ENCODE results near the gene NXPE2. TPM values are rescaled to one million over a fixed set of nuclear protein-coding genes. Genes with fewer than 3 reads are reported as not detected.
"Not testable (repeated sequence)": the region's sequence is repeated elsewhere in the genome, so short reads cannot be mapped to it uniquely, and the experiment has no call there.

Gene NXPE2
- total and polyA plus RNA-seq, 2 of the 13 experiments (the other 11 are each of a cell fraction or from before 2014, with no cell fraction given), result not detected

DNA sequence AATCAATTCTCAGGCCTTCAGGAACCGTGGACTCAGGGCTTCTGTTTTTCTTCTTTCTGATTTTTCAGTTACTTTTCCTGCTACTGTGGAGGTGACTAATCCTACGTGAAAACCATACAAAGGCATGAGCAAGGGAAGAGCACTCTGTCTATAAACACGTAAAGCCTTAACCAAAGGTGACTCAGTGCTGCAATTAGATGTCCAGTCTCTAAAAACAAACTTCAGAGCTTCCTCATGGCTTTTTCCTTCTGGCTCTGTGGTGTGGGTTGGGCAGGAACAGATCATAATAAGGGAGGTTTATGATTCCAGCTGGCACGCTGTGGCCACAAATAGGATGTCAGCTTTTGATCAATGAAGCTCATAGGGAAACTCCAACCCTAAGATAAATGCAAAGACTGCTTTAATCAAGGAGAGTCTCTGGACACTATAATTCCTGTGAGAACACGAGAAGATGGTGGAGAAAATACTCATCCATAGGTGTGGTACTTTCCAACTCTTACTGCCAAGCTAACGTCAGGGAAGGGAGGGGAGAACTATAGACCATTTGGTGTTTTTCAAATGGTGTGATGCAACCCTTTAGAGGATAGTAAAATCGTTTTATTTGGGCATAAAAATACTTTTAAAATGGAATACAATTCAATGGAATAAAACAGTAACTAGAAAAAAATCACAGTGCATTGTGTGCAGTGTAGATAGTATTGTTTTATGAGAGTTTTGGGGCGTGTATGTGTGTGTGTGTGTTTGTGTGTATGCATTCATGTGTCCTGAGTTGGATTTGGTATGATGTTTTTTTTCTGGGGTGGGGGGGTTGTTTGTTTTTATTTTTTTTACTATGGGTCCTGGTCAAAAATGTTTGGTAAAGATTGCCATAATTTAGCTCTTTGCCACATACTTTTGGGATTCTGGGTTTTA lies at the start of gene NXPE2 (continued):
- TF ChIP-seq, protein P1, sequence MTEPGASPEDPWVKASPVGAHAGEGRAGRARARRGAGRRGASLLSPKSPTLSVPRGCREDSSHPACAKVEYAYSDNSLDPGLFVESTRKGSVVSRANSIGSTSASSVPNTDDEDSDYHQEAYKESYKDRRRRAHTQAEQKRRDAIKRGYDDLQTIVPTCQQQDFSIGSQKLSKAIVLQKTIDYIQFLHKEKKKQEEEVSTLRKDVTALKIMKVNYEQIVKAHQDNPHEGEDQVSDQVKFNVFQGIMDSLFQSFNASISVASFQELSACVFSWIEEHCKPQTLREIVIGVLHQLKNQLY (CRISPR knock-in tag; IDR thresholded peaks at IDR 0.05), result no peak

DNA sequence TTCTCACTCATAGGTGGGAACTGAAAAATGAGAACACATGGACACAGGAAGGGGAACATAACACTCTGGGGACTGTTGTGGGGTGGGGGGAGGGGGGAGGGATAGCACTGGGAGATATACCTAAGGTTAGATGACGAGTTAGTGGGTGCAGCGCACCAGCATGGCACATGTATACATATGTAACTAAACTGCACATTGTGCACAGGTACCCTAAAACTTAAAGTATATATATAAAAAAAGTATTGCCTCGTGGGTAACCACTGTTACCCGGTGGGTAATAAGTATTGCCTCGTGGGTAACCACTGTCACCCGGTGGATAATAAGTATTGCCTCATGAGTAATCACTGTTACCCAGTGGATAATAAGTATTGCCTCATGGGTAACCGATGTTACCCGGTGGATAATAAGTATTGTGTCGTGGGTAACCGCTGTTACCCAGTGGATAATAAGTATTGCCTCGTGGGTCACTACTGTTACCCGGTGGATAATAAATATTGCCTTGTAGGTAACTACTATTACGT lies 46.8 kb upstream of the NXPE2 start:
- WGBS (ENCODE audit: low lambda C conversion rate), result 66% methylated on average over 13 of the region's 13 CpGs
- BruUV-seq (replicated peaks); H3K9me3 ChIP-seq (ENCODE audit: low read length); in situ Hi-C loops (cut with HindIII; ENCODE audit: extremely low pct_ligation_motif_present, low pct_unique_long_range_greater_than_20kb); intact Hi-C loops (cut with micrococcal nuclease; ENCODE audit: unreplicated experiment); CTCF ChIA-PET (ENCODE audit: low intra/inter-chr PET ratio, low total read pairs); FAIRE-seq; H3K27me3 ChIP-seq (ENCODE audit: control insufficient read depth in 1 of 2, insufficient read depth in 2 of 2, low read length in 2 of 2); H3K79me2 ChIP-seq (ENCODE audit: insufficient read depth, low read length); H4K20me1 ChIP-seq (ENCODE audit: insufficient read depth, low read length); H3K4me3 ChIP-seq (replicated peaks in 1 of 3; ENCODE audit: insufficient read depth in 1 of 3, low read depth in 2 of 3, low read length in 3 of 3); ATAC-seq; DNase-seq (ENCODE audit: low spot score); H3K27ac ChIP-seq (ENCODE audit: extremely low read length, insufficient read depth, low read length); H3K4me1 ChIP-seq (ENCODE audit: insufficient read depth, low read length); POLR2A ChIA-PET; H3K4me2 ChIP-seq (ENCODE audit: low read depth, low read length); H3K9ac ChIP-seq (ENCODE audit: insufficient read depth, low read depth, low read length); H2AFZ ChIP-seq (ENCODE audit: low read length); H3K36me3 ChIP-seq (replicated peaks in 1 of 2; ENCODE audit: control insufficient read depth in 1 of 2, insufficient read depth in 2 of 2, low read length in 2 of 2): not testable (repeated sequence)

DNA sequence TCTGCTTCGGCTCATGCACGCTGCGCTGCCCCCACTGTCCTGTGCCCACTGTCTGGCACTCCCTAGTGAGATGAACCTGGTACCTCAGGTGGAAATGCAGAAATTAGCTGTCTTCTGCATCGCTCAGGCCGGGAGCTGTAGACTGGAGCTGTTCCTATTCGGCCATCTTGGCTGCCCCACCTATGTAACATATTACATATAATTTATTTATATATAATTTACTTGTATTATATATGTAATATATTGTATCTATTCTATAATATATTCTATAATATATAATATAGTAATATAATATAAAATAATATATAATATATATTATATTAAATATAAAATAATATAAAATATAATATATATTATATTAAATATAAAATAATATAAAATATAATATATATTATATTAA lies 38.9 kb upstream of the NXPE2 start:
- H3K27ac ChIP-seq (ENCODE audit: extremely low read length, insufficient read depth, low read length); H4K20me1 ChIP-seq (ENCODE audit: insufficient read depth, low read length); DNase-seq (ENCODE audit: low spot score); H2AFZ ChIP-seq (ENCODE audit: low read length); H3K36me3 ChIP-seq (replicated peaks in 1 of 2; ENCODE audit: control insufficient read depth in 1 of 2, insufficient read depth in 2 of 2, low read length in 2 of 2); H3K4me1 ChIP-seq (ENCODE audit: insufficient read depth, low read length); H3K9me3 ChIP-seq (ENCODE audit: low read length); H3K9ac ChIP-seq (ENCODE audit: insufficient read depth, low read depth, low read length); intact Hi-C loops (cut with micrococcal nuclease; ENCODE audit: unreplicated experiment); H3K79me2 ChIP-seq (ENCODE audit: insufficient read depth, low read length); H3K27me3 ChIP-seq (ENCODE audit: control insufficient read depth in 1 of 2, insufficient read depth in 2 of 2, low read length in 2 of 2); ATAC-seq; CTCF ChIA-PET (ENCODE audit: low intra/inter-chr PET ratio, low total read pairs); H3K4me3 ChIP-seq (replicated peaks in 1 of 3; ENCODE audit: insufficient read depth in 1 of 3, low read depth in 2 of 3, low read length in 3 of 3); POLR2A ChIA-PET; in situ Hi-C loops (cut with HindIII; ENCODE audit: extremely low pct_ligation_motif_present, low pct_unique_long_range_greater_than_20kb); FAIRE-seq; BruUV-seq (replicated peaks); H3K4me2 ChIP-seq (ENCODE audit: low read depth, low read length): not testable (repeated sequence)
- WGBS (ENCODE audit: low lambda C conversion rate), result 72% methylated on average over 6 of the region's 6 CpGs
